ENCODE measurements around the gene CRELD1.
A peak's percentile ranks its signal among the peaks of the same experiment; 100 is the strongest.

CRELD1 gene

GRCh38 chr3:9906480-9906879 is 27.2 kb upstream of the CRELD1 start:
- DNase-seq, result no peak

GRCh38 chr3:9908286-9908685 is 25.3 kb upstream of the CRELD1 start:
- no peak for DNase-seq

DNA sequence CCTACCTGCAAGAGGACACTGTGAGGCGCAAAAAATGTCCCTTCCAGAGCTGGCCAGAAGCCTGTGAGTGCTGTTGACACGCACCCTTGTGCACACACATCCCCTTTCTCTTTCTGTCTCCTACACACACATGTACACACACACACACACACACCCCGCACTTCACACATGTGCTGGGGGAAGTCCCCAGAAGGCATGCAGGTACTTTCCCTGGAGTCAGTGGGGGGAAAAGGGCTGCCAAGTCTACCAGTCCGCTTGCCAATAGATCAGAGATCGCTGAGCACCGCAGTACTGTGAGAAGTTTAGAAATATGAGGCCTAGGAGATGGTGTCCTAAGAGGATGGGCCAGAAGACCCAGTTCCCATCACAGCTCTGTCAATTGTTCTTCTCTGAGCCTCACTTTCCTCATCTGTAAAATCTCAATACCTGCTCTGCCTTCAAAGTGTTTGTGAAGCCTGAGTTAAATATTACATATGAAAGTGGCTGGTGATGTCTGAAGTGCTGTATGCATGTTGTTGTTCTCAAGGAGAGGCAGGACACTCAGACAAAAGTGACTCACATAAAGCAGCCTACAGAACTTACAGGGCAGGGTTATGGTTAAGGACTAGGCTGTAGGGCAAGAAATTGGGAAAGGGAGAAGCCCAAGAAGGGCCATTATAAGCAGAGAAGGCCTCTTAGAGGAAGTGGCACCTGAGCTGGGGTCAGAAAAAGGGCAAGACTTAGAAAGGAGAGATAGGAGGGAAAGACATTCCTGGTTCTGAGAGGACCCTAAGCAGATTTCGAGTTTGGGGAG is 24.2 kb upstream of the CRELD1 start:
- DNase-seq, result no peak

GRCh38 chr3:9911863-9912262 is 21.8 kb upstream of the CRELD1 start:
- DNase-seq, result no peak

DNA sequence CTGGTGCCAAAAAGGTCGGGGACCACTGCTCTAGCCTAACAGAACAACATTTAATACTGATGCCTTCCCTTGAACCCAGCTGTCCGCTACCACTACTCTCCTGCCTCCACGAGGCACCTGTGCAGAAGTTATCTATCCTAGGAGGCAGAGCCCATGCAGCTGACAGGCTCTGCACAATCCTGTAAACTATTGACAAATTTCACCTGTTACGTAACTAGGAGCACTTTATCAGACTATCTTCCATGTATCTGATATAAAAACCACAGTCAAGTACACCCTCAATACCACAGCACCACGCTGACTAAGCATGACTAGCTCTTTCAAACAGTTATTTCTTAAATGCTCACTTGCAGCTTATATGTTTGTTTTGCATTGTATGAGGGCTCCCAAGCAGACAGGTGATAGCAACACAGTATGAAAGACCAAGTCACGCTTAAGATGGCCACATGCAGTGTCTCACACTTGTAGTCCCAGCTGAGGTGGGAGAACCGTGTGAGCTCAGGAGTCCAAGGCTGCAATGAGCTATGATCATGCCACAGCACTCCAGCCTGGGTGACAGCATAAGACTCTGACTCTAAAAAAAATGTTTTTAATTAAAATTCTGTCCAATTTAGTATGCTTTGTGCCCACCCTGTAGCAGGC is 21.2 kb upstream of the CRELD1 start:
- DNase-seq, result no peak

GRCh38 chr3:9913601-9914000 is 20.0 kb upstream of the CRELD1 start:
- no peak for DNase-seq

DNA sequence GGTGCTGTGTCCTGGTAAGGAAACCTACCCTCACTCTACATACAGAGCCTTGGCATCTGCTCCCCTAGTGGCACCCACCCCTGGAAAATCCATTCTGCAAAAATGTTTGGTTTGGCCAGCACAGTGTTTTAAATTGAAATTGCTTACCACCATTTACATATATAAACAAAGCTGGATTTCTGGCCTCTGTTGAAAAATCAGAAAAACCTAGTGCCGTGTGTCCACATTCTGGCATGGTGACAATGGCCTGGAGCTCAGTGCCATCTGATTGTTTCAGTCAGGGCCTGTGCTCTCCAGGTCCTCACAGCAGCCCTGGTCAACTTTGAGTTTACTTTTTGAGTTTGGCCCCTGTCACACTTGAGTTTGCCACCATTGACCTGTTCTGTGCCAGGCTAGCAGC is 19.6 kb upstream of the CRELD1 start:
- DNase-seq, result no peak

DNA sequence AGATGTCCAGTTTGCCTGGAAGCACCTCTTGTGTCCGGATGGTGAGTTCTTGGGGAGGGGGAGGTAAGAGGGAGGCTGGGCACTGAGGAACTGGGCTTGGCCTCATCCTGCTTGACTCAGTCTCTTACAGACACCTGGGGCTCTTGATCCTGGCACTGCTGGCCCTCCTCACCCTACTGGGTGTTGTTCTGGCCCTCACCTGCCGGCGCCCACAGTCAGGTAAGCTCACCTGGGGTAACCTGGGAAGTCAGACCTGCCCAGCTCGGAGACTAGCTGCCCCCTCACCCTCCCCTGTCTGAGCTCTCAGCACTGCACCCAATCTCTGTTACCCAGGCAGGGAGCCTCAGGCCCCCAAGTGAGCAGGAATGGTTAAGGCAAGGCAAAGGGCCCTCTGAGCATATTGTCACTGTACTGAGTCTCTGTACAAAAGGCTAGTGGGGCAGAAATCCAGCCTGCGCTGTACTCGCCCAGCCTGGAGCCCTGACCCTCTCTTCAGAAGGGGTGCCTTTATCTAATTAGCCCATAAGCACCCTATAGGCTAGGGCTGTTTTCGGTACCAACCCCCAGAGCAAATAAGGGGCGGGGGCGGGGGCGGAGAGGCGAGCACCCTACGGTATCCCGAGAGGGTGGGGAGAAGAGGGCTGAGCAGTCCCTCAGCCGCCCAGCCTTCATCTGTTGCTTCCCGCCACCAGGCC is 18.9 kb upstream of the CRELD1 start:
- DNase-seq, result peak; percentile 22

DNA sequence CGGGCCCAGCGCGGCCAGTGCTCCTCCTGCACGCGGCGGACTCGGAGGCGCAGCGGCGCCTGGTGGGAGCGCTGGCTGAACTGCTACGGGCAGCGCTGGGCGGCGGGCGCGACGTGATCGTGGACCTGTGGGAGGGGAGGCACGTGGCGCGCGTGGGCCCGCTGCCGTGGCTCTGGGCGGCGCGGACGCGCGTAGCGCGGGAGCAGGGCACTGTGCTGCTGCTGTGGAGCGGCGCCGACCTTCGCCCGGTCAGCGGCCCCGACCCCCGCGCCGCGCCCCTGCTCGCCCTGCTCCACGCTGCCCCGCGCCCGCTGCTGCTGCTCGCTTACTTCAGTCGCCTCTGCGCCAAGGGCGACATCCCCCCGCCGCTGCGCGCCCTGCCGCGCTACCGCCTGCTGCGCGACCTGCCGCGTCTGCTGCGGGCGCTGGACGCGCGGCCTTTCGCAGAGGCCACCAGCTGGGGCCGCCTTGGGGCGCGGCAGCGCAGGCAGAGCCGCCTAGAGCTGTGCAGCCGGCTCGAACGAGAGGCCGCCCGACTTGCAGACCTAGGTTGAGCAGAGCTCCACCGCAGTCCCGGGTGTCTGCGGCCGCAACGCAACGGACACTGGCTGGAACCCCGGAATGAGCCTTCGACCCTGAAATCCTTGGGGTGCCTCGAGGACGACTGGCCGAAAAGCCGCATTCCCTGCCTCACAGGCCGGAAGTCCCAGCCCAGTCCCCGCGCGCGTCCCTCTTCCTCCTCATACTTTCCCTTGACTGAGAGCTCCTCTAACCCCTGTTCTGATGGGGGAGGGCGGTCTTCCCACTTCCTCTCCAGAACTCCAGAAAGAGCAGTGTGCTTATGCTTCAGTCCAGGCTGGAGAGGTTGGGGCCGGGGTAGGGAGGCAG is 18.1 kb upstream of the CRELD1 start:
- DNase-seq, result peak; percentile 72

GRCh38 chr3:9916346-9916733 is 17.3 kb upstream of the CRELD1 start:
- DNase-seq, result no peak

DNA sequence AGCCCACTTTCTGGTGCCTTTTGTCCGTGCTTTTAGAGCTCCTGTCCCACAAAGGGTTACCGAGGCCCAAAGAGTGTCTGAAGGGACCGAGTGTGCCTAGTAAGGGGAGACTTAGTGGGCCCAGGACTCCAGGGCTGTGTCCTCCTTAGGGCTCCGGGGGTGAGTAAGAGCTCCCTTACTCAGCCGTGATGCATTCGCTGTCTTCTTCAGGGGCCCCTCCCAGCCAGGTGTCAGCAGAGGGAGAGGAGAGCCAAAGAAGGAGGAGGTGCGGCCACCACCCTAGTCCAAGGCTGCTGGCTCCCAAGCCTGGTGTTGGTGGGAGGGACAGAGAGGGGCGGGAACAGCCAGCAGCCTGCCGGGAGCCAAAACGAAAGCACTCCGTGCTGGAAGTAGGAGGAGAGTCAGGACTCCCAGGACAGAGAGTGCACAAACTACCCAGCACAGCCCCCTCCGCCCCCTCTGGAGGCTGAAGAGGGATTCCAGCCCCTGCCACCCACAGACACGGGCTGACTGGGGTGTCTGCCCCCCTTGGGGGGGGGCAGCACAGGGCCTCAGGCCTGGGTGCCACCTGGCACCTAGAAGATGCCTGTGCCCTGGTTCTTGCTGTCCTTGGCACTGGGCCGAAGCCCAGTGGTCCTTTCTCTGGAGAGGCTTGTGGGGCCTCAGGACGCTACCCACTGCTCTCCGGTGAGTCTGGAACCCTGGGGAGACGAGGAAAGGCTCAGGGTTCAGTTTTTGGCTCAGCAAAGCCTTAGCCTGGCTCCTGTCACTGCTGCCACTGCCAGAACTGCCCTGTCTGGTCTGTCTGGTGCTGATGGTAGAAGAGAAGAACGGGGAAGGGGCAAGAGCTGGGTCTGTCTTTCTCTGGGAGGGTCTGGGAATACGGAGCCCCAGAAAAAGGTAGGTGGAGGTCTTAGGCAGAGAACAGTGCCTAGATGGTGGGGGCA is 16.6 kb upstream of the CRELD1 start, which contains the start of gene IL17RC:
TSS of gene IL17RC (plus strand) at position 365 of the 947 bp plus-strand sequence. CDS start at position 583, 218 bp downstream.
- DNase-seq, result peak; percentile 76

- DNase-seq, result no peak
Measured at GRCh38 chr3:9917820-9918219, 15.8 kb upstream of the CRELD1 start.

GRCh38 chr3:9918261-9919038 is 15.2 kb upstream of the CRELD1 start:
- DNase-seq, result no peak

GRCh38 chr3:9928158-9928557 is 5.5 kb upstream of the CRELD1 start:
- no peak for DNase-seq

GRCh38 chr3:9930804-9931418 is 2.7 kb upstream of the CRELD1 start:
- DNase-seq, result no peak

DNA sequence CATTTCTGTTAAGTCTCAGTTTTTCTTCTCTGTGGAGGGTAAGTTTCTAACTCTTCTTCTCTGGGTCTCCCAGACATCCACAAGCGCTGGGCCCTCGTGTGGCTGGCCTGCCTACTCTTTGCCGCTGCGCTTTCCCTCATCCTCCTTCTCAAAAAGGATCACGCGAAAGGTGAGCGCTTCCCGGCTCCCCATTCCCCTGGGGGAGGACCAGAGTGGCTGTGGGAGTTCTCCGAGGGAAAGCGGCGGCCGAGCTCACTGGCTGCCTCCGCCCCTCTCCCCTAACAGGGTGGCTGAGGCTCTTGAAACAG is 1.1 kb upstream of the CRELD1 start:
- no peak for DNase-seq

DNA sequence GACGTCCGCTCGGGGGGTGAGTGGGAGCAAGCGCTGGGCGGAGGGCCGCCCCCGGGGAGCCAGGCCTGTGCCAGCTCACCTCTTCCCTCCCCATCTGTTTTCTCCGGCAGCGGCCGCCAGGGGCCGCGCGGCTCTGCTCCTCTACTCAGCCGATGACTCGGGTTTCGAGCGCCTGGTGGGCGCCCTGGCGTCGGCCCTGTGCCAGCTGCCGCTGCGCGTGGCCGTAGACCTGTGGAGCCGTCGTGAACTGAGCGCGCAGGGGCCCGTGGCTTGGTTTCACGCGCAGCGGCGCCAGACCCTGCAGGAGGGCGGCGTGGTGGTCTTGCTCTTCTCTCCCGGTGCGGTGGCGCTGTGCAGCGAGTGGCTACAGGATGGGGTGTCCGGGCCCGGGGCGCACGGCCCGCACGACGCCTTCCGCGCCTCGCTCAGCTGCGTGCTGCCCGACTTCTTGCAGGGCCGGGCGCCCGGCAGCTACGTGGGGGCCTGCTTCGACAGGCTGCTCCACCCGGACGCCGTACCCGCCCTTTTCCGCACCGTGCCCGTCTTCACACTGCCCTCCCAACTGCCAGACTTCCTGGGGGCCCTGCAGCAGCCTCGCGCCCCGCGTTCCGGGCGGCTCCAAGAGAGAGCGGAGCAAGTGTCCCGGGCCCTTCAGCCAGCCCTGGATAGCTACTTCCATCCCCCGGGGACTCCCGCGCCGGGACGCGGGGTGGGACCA is 632 bp upstream of the CRELD1 start:
- peak; percentile 36 for DNase-seq

DNA sequence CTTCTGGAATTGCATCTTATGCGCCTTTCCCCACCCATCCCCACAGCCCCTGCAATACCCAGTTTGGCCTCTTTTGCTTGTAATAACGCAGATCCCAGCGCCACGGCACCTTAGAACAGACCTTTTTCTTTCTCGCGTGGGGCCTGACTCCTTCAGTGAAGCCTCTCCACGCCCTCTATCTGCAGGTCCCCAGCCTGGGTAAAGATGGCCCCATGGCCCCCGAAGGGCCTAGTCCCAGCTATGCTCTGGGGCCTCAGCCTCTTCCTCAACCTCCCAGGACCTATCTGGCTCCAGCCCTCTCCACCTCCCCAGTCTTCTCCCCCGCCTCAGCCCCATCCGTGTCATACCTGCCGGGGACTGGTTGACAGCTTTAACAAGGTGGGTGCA is 594 bp downstream of the CRELD1 start:
- no peak for DNase-seq

DNA sequence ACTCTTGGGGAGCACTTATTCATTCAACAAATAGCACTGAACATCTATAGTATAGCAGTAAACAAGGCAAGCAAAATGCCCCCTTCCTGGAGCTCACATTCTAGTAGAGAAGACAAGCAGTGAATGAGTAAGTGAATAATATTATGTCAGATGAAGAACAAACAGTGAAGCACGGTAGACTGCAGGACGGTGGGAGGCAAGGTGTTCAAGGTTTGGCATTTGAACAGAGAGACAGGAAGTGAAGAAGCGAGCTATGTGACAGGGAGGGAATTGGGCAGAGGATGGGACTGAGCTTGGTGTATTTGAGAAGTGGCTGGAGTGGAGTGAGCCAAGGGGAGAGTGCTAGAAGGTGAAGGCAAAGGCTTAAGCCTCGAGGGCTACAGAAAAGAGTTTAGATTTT is 1.4 kb downstream of the CRELD1 start:
- DNase-seq, result no peak

- DNase-seq, result no peak
Measured at GRCh38 chr3:9935966-9936510, 2.4 kb downstream of the CRELD1 start.

Data from NCI-H510A treated with DMSO at 0.1 percent for 48 hours (cell line).